NCI-H748 treated with DMSO at 0.1 percent for 48 hours (cell line): ENCODE results near the gene MSMP.

Experiments used
- DNase-seq: peaks from one replicate; lab custom pipeline; 2025; lab: John Stamatoyannopoulos, UW

MSMP gene

DNA sequence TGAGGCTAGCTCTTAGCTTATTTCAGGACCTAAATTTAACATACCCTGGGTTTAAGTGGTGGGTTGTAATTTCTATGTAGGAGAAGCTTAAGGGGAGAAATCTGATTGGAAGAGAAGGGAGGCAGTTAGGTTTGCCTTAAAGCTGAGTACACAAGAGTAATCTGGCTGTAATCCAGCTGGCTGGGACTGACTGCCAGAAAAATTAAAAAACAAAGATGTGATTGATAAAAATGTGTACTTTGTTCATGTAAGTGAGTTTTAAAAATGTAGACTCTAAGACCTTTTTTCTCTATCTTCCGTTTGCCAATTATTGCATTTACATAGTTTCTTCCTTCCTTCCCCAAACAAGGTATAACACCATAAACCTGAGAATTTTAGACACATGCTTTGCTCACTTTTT is 17.5 kb upstream of the MSMP start:
- peak; percentile 18 for DNase-seq

DNA sequence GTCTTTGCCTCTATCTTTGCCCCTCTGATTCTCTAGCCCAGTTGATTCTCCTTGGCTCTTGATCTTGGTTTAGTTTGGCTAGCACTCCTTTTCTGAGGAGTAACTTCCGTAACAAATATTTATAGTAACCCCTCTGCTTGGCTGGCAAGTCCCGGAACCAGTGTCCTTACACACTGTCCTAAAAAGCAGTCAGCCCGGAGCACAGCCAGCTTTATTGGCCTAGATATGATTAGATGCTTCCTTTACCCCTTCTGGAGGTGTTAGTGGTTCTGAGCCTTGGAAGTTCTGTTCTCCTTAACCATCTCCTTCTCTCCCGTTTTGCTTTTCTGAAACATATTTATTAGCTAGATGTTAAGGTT is 17.0 kb upstream of the MSMP start:
- DNase-seq: no peak

DNA sequence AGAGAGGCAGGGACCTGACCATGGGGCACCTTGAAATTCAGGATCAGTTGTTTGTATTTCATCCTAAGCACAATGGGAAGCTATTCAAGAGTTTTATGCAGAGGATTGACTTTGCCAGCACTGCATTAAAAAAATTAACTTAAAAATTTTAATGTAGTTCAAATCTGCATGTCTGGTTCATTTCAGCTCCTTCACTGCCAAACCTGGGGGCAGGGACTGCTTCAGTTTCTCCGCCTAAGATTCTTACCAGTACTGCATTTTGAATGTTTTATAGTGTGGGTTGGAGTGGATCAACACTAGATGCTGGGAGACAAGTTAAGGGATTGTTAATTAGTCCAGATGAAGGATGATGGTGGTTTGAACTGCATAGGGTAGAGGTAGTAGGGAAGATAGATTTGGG is 15.7 kb upstream of the MSMP start:
- no peak for DNase-seq

DNA sequence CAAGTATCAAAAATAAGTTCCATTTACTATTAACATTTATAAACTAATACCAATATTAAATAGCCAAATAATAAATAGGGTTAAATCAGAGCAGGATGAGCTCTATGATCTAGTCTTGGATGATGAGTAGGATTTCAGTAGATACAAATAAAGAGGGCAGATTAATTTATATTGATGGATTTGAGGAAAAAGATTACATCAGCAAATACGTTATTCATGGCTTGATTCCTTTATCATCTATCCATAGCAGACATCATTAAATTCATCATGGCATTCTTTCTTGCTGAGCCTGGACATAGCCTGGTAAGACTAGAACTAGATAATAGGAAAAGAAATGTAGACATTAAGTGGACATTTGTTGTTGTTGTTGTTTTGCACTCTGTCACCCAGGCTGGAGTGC is 13.4 kb upstream of the MSMP start:
- no peak for DNase-seq

DNA sequence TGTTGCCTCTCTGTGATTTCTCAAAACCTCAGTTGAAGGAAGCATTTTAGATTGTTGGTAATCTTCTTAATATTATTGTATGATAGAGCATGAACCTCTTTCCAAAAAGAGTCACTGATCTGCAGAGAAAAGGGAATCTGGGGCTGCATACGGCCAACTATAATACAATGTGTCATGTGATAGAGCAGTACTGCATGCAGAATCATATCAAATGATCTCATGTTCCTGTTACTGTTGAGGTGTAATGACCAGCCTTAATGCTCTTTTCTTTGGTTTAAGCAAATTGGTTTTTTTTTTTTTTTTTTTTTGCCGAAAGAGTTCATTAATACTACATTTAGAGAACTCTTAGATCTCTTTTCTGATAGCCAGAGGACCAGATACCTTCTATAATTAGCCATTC is 12.9 kb upstream of the MSMP start:
- no peak for DNase-seq

DNA sequence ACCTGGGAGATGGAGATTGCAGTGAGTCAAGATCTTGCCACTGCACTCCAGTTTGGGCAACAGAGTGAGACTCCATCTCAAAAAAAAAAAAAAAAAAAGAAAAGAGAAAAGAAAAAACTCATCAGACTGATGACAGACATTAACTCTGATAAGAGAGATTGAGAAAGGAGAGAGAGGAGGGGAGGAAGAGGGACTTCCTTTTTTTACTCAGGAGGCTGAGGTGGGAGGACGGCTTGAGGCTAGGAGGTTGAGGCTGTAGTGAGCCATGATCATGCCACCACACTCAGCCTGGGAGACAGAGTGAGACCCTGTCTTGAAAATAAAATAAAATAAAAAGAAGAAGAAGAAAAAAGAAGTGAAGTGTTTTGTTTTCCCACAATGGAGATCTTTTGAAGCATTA is 9.7 kb upstream of the MSMP start:
- no peak for DNase-seq

DNA sequence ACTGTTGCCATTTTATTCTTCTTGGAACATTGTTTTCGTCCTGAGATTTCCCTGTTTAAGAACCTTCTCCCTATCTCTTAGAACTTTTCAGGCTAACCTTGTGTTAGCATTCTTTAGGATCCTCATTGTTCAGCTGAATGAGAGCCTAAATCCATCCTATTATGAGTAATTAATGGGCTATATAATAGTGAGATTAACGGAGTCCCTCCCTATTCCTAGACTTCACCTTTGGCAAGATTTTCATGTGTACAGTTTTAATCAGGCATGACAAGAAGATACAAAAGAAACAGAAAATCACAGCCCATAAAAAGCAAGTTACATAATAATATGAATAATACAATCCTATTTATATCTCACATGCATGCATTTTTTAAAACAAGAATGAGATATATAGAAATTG is 9.1 kb upstream of the MSMP start:
- DNase-seq: no peak

DNA sequence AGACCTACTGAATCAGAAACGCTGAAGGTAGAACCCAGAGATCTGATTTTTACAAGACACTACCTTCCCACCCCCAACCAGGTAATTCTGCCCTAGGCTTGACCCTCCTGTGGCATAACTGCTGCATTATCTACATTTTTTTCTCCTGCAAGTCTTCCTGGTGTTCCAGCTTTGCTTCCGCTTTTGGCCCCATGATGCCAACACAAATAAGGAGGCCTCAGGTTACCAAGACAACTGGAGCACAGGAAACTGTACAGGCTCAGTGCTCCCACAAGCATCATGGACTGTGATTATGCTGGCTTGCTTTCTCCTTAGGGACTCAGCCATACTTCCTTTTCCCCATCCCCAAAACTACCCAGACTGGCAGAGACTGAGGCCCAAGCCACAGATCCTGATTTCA is 6.6 kb upstream of the MSMP start:
- no peak for DNase-seq

DNA sequence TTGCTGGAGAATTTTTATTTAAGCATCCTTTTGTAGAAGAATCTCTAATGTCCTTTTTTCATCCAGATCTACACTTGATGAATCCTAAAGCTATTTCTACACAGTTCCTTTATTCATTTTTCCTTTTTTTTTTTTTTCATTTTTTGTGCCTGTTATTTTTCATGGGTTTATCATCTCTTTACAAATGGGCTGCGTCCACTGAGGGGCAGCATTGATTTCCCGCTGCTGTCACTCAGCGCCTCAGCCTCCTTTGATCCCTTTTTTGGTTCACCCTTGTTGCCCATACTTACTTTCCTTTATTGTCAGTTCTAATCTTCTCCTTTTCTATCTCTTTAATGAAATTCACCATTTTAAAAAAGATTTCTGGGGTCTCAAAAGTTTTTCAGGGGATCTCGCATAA is 5.7 kb upstream of the MSMP start:
- DNase-seq: no peak

DNA sequence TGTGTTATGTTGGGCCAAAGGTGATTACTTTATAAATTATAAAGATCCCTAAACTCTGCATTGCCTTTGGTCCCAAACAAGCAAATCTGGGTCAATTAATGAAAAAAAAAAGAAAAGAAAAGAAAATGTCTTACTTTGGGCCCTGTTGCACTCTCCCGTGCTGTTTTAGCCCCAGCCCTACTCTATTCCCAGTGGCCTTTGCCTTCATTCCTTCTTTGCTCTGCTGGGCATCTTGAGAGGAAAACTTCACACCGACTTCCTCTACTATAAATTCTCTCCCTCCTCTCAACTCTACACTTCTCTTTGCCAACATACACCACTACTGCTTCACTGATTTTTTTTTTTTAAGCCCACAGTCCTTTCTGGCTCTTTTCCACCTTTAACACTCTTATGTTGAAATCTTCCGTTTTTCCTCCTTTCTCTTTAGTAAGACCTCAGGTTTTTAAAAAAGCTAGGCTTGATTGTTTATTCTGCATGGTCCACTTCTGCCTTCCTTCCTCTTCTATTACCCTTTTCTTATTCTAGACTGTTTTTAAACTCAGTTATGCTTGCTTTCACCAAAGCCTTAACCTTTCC is 4.5 kb upstream of the MSMP start:
- no peak for DNase-seq

DNA sequence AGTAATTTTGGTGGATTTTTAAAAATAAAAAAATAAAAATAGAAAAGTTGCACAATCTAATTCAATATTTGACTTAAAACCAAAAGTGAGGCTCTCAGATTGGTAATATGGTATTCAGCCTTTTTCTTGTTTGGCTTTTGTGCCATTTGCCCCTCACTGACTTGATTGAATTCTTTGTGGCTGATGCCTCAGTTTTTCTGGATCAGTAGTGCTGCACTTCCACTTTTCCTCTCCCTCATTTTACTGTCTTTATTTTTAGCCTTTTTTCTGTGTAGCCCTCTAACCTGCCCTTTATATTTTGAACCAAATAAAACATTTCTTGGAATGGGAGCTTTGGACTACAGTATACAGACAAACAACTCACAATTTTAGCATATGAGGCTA is 3.8 kb upstream of the MSMP start:
- DNase-seq: no peak

DNA sequence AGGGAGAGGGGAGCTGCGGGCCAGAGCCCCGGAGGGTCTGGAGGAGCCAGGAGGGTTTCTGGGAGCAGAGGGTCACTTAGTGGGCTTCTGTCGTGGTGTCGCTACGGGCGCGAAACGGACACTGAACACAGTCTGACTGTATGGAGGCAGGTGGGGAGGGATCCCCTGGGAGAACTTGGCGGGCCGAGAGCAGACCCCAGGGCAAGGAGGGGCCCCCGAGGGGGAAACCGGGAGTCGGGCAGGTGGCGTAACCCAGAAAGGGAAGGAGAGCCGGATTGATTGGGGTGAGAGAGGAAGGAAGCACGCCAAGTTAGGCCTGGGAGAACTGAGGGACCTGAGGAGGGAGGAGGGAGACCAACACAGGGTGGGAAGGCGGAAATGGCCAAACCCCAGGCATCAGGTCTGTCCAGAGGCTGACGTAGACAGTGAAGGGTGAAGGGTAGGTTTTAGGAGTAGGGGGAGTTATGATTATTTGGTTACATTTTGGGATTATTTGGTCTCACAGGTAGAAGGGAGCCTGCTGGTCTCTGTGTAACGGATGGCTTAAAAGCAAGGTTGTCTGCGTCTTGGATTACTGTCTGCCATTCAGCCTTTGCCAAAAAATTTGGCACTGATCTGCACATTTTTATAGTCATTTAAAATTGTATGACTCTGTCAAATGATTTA is 3.3 kb upstream of the MSMP start:
- DNase-seq: peak; percentile 40

DNA sequence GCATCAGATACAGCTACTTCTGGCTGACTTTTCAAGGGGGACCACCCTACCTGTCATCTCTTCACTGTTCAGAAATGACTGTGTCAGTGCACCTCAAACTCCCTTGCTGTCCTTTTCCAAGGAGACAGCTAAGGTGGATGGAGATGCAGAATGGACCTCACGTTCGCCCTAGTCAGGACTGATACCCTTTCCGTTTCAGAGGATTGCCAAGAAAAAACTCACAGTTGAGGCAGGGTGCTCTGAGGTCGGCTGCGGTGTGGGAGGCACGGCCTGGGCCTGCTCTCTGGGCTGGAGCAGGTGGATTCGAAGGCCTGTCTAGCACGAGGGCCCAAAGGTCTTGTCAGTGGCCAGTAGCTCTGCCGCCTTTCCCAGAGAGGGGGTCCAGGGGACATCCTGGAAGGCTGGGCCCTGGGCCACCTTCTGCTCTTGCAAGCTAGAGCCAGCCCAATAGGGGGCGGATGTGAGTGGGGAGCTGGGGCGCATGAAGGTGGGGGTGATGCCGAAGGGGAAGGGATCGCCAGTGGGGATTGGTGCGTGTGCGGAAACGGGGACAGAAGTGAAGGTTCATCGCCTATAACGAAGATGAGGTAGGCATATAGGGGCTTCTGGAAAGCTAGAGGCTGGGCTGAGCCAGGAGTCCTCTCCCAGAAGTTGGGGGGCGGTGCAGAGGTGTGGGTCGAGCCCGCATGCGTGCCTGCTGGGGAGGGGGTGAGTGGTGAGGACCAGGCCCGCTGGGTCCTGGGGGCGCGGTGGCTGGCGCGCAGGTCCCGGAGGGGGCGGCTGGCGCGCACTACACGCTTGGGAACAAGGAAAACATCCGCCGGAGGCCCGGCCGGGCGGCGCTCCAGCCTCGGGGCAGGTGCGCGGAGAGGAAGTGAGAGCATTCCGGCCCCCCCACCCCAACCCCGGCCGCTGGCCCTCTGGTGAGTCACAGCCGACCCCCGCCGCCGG is 2.5 kb upstream of the MSMP start:
- DNase-seq: peak; percentile 29

DNA sequence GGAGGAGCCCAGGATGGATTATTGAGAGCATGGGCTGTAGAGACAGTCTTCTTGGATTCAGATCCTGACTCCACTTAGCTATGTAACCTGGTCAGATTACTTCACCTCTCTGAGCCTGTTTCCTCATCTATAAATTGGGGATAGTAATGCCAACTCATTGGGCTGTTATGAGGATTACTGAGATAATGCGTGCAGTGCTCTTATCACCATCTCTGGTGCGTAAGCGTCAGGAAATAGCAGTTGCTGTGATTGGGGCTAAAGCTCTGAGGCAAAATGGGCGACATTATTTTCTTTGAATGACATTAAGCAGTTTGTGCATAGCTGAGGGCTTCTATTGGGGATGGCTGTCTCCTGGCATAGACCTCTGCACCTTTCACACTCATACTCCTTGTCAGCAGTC is 995 bp upstream of the MSMP start:
- DNase-seq: no peak

DNA sequence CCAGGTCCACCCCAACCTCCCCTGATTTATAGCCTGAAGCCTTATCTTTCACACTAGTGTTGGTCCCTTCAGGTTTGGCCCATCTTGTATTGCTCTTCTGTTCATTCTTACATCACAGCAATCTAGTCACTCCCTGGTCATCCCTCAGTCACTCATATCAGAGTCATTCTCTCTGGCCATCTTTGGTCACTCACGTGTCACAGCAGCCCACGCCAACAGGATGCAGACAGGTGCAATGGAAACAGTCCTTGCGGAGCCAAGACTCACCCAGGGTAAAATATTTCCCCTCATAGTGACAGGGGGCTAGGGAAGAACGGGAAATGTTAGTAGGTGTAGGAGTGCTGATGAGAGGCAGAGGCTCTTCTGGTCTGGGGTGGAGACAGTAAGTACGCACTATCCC is 610 bp downstream of the MSMP start:
- DNase-seq: no peak

DNA sequence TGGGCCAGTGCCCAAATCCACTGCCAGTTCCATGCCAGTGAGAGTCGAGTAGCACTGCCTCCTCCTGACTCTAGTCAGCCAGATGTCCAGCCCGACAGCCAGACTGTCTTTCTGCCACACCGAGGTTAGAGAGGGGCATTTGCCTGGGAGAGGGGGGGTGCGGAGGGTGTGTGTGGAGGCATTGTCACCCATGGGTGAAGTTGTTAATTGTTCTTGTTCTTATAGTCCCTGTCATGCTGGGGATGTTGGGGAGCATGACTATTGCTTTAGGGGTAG is 3.9 kb downstream of the MSMP start:
- DNase-seq: no peak

DNA sequence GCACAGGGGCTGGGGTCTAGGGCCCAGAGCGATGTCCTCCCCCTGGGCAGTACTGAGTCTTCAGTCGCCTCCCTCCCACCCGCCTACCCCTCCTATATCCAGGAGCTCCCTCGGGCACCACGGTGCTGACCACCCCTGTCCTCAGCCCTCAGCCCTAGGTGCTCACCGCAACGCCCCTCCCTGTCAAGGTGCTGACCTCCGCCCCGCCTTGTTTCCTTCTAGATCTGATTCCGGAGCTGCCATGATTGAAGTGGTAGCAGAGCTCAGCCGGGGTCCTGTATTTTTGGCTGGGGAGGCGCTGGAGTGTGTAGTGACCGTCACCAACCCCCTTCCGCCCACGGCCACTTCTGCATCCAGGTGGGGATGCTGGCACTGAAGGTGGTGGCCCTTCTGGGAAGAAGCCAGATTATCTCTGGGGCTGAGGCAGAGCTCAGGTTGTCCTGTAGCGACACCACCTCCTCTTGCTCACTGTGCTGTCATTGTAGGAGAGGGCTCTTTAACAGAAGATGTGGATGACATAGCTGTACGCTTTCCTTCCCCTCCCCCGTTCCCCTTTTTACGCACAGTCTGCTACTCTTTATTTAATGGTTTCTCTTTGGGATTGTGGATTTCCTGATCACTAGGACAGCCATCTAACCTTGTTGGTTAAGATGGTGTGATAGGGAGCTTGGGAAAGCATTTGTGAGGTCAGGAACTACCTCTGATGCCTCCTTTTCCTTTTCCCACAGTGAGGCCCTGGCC is 4.4 kb downstream of the MSMP start:
- no peak for DNase-seq

DNA sequence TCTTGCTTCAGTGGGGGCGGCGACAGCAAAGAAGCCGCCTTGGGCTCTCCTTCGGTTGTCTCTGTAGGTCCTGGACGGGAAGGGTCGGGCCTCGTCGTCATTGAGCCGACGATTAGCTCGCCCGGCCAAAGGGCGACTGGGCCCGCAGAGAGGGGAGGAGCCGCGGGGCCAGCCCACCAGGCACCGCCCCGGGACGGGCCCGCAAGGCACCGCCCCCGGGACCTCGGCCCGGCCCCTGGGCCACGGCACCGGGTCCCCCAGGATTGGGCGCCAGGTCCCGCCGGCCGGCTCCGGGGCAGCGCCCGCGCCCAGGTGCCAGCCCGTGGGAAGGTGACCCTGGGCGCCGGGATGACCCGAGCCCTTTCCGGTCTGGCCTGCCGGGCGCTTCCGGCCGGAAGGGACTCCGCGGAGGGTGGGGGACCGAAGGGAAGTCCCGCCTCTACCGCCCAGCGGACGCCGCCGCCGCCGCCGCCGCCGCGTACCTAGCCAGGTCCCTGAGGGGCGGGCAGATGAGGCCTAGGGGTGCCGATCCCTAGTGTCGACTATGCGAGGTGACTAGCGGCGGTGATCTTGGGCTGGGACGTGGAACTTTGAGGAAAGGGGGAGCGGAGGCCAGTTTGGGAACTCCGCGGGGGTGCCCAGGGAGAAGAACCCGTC is 5.1 kb downstream of the MSMP start, which contains the start of the genes GBA2 and RGP1:
Gene GBA2 (minus strand): TSS at position 371 of the 657 bp plus-strand sequence. CDS start 524 bp downstream, outside the sequence.
Gene RGP1 (plus strand): TSS at position 430 of the 657 bp plus-strand sequence. CDS start 469 bp downstream, outside the sequence.
- DNase-seq: peak; percentile 46

DNA sequence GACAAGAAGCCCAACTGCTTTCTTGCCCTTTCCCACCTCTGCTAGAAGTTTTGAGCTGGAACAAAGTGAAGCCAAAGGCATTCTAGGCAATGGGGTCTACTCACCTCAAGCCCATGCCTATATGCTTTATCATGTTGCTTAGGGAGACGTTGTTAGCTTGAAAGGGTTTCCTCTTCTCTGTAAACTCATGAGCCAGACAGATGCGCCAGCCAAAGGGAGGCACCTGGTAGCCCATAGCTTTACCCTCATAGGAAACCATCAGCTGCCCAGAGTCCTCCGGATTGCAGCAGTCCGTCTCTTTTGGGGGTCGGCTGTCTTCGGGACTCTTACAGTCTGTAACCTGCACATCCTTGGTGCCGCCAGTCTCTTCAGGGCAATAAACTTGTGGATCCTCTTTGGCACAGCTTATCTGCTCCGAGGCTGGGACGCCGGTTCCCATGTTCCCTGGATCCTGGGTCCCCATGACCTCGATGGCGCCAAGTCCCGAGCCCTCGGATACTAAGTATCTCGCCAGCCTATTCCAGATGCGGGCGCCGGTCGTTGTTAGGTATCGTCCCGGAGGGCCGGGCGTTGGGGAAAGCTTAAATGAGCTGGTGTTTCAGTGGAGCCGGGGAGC is 5.7 kb downstream of the MSMP start:
- no peak for DNase-seq

DNA sequence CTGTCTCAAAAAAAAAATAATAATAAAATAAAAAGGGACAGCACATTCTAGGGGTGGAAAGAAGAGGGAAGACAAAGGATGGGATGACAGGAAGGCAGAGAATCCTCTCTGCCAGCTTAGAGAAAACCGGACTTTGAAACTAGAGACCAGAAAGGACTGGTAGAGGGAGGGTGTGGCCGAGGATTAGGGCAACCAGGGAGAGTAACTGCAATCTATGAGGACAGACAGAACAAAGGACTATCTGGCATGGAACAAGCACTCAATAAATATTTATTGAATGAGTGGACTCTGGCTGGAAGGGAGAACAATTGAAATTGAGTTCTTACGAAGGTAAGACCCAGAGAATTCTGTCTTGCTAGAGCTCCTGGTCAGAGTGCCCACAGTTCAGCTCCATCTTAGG is 7.5 kb downstream of the MSMP start:
- no peak for DNase-seq

DNA sequence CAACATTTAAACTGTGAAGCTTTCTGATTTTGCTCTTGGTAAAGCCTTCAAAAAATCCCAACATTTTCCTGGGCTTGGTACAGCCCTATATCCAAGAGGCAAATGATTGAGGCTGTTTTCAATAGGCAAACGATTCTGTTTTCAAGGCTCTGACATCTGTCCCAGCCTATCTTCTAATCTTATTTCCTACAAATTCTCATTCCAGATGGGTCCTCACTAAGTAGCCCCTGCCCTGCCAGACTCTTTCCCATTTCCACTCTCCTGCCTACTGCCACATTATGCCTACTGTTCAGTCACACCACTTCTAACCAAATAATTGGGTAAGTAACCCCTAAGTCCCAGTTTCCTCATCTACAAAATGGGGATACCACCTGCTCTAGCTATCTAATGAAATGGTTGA is 8.5 kb downstream of the MSMP start:
- DNase-seq: no peak
